Skin of body (tissue), 2 donors: ENCODE measurements around the gene MYLK2. TPM values are rescaled to one million over a fixed set of nuclear protein-coding genes. Genes with fewer than 3 reads are reported as not detected.
"Not testable (repeated sequence)": the region's sequence is repeated elsewhere in the genome, so short reads cannot be mapped to it uniquely, and the experiment has no call there.

Source experiments
- DNase-seq: peaks from one replicate; lab custom pipeline; 2025; lab: John Stamatoyannopoulos, UW
- total RNA-seq: library from RNA; depleted of rRNA; stranded (reverse); fragments of >200 nt; gene quantifications from one replicate; pipeline ENCODE4 v1.2.3, GENCODE V29; 2014

MYLK2 gene
- total RNA-seq, 1 donor from 2014 or later = 6.1 TPM

DNA sequence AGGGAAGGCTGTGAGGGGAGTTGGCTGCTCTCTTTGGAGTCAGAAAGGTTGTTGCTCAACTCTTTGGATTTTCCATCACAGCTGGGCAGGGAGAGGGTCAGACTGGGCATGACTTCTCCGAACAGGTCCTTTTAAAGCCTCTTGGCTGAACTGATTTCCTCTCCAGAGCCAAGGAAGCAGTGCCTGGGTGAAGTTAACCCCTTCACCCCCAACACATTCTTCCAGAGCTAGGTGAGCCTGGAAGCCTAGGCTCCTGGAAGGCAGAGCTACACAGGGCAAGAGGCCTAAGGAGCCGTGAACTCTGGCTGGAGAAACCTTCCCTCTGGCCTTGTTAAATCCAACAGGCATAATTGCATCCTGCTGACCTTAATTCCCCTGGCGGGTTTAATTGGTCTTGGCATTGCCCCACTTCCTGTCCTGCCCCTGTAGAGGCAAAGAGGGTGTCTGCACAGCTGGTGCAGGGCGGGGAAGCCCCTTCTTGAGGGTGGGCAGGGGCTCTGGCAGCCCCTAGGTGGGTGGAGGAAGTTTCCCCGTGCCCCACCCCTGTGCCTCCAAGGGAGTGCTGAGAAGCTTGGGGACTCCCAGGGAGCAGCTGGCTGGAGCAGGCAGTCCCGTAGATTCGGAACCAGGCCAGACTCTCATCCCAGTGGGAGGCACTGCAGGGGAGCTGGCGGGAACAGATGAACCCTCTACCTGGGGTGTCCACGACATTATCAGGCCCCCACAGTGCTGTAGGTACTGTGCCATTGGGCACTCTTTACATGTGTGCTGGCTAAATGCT, 3.6 kb upstream of the MYLK2 start:
- DNase-seq = no peak

DNA sequence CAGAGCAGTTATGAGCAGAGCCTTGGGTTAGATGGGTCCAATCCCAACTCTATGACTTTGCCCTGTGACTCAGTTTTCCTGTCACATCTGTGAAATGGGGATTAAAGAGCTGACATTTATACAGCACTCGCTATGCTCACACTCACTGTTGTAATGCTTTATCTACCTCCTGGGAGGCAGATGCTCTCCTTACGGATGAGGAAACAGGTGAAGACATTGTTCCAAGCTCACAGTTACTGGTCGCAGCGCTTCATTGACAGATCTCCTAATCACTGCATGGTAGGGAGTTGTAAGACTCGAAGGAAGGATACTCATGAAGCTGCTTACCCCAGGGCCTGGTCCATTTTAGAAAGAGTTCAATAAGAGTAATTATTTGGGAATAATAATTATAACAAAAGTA, 2.9 kb upstream of the MYLK2 start:
- no peak for DNase-seq

DNA sequence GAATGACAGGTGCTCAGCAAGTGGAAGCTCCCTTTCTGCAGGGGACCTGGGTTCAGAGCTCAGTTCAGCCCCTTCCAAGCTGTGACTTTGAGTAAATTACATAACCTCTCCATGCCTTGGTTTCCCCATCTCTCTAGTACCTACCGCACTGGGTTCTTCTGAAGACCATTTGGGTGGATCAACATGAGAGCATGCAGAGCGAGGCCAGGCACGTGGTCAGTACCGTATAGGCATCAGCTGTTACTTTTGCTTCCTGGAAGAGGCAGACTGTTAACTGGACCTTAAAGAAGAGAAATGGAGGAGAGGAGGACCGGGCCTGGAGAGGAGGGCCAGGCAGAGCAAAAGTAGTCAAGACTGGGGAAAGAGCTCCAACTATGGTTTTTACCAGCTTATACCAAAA, 1.7 kb upstream of the MYLK2 start:
- no peak for DNase-seq

DNA sequence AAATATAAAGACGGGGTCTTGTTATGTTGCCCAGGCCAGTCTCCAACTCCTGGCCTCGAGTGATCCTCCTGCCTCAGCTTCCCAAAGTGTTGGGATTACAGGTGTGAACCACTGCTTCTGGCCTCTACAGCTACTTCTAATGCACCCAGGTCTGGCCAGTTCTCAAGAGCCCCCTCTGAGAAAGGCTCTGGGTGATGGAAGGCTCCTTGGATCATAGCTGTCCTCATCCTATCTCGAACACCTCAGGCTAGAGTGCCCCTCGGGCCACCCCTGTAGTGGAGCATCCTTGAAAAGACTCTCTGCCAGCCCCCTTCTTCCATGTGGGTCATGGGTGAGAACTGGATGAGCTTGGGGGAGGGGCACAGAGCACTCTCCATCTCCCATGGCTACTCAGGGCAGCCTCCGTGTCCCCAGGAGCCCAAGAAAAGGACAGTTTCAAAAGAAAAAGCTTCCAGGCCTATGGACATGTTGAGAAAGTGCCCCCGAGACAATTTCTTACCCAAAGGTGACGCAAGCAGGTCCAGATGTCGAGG, 714 bp upstream of the MYLK2 start:
- DNase-seq = no peak

DNA sequence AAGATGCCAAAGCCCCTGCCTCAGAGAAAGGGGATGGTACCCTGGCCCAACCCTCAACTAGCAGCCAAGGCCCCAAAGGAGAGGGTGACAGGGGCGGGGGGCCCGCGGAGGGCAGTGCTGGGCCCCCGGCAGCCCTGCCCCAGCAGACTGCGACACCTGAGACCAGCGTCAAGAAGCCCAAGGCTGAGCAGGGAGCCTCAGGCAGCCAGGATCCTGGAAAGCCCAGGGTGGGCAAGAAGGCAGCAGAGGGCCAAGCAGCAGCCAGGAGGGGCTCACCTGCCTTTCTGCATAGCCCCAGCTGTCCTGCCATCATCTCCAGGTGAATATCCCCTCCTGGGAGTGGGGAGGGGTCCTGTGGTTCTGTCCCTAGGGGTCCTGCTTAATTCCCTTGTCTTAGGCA, 1.1 kb downstream of the MYLK2 start:
- no peak for DNase-seq

DNA sequence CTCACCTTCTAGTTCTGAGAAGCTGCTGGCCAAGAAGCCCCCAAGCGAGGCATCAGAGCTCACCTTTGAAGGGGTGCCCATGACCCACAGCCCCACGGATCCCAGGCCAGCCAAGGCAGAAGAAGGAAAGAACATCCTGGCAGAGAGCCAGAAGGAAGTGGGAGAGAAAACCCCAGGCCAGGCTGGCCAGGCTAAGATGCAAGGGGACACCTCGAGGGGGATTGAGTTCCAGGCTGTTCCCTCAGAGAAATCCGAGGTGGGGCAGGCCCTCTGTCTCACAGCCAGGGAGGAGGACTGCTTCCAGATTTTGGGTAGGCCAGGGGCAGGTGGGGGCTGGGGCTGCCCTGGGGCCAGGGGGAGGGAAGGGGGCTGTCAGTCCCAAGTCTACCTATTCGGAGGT, 2.3 kb downstream of the MYLK2 start:
- no peak for DNase-seq

DNA sequence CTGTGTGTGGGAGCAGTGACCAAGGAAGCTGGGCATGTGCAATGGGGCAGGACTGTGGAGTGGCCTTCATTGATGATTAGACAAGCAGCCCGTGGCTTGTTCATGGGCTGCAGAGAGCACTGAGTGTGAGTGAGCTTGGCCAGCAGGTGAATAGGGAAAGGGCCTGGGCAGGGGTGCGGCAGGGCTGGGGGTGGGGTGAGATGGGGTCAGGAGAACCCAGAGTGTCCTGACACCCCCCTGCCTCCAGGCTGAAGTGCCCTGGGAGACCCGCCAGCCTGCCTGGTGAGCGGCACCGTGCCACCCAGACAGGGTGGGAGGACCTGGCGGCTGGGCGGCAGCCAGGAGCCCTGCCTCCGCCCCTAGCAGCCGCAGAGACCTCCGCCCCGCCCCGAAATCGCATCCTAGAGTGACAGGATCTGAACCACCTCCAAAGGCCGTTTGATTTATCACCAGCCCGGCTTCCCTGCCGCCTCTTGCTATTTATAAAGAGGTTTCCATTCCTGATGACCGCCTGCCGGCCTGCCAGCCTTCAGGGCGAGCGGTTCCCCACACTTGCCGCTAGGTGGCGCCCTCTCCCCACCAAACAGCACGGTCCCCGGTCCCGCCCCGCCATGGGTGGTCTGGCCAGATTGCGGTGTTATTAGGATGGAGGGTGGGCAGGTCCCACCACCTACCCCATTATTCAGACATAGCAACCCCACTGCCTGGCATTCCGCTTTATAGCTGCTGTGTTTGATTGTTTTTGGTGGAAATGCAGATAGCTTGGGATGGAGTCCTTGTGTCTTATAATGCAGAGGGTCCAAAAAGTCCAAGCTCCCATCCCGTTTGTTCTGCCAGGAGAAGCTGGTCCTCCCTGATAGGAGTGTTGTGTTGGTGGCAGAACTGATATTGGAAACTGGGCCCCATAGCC, 3.5 kb downstream of the MYLK2 start:
- DNase-seq = peak; percentile 58

DNA sequence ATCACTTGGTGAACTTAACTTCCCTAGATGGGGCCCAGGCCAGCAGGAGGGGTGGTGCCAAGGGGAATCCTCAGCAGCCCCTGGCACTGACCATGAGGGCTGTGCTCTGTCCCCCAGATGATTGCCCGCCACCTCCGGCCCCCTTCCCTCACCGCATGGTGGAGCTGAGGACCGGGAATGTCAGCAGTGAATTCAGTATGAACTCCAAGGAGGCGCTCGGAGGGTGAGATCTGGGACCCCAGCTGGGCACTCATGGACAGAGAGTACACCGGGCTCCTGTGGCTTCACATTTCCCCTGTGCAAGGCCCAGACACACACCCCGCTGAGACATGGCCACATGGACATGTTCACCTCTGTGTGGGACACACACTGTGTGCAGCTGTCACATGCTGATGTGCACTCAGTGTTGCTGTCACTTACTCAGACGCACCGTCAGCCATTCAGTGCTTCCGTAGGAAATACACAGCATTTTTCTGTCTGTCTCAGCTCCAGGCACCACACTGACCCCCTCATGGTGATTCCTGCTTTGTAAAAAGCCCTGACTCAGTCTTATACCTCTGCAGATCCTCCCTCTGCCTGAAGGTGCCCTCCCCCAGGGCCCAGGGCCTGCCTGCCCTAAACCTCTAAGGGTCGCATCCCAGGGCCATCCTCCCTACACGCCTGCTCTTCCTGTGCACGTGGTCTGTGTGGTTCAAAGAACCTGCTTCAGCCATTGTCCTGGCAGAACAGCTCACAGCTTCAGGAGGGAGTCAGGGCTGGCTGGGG, 4.4 kb downstream of the MYLK2 start:
- no peak for DNase-seq

DNA sequence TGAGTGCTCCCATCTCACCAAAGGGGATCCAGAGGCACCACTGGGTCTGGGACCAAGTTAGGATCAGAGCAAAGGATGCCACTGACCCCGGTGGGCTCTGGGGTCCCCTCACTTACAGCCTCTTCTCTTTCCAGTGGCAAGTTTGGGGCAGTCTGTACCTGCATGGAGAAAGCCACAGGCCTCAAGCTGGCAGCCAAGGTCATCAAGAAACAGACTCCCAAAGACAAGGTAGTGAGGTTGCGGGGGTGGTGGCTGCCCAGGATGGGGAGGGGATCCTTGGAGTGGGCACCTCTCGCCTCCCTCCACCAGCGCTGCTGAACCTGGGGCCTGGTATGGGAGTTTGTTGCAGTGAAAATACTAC, 4.9 kb downstream of the MYLK2 start:
- DNase-seq = no peak

DNA sequence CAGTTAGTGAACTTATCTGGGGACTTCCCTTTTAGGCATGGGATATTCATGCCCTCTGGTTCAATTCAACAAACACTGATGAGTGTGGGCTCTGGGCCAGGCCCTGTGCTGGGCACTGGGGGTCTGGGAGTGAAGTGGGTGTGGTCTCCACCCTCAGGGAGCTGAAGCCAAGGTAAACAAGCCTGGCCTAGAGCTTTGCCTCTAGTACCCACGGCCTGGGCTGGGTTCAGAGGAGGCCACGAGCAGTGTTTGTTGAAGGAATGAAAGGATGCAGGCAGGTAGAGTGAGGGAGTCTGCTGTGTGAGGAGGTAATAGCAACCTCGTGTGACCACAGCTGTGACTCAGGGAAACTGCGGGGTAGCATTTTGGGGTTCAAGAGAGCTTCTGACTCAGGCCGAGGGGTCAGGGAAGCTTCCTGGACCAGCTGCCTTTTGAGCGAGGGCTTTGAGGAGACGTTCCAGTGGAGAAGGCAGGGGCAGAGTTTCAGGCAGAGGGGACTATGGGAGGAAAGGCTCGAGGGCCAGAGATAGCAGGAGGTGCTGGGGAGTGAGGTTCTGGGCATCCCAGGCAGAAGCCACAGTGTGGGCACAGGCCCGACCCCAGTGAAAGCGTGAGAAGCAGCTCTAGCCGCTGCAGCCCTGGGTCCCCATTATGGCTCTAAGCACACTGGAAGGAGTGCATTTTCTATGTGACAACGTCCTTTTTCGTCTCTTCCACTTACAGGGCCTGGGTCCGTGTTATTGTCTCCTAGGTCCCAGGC, 5.6 kb downstream of the MYLK2 start:
- no peak for DNase-seq

DNA sequence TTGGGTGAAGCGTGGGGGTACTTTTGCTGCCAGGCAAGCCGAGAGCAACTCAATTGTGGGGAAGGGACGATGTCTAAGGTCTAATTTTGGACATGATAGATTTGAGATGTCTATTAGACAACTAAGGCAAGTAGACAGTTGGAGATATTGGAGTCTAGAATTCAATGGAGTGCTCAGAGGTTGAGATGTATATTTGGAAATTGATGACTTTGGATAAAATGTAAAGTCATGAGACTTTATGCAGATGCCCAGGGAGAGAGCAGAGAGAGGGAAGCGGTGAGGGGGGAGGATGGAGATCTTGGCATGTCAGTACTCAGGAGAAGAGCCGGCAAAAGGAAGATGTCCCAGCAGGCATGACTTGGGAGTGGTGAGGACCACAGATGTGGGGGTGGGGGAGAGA, 6.9 kb downstream of the MYLK2 start:
- DNase-seq = no peak

DNA sequence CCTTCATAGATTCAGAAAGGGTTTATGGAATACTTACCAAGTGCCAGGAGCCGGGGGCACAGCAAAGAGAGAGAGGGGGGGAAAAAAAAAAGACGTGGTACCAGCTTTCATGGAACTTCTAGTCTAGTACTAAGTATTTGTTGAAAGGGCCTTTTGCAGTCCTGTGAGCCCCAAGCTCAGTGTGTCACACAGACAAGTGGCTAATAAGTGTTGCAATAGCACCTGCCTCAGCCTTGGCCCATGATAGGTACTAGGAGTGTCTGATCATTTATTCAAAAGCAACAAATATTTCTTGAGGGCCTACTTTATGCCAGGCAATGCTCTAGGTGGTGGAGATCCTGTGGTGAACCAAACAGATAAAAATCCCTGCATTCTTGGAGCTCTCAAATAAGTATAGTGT, 7.9 kb downstream of the MYLK2 start:
- no peak for DNase-seq

DNA sequence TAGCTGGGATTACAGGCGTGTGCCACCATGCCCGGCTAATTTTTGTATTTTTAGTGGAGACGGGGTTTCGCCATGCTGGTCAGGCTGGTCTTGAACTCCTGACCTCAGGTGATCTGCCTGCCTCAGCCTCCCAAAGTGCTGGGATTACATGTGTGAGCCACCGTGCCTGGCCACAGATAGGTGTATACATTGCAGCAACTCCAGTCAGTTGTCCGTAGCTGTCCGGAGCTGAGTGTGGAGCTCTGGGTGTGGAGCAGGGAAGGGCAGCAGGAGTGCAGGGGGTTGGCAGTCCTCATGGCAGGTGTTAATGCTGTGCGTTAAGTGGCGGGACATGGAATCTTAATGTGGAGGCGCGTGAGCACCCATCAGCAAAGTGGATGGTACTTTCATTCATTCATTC, 8.9 kb downstream of the MYLK2 start:
- DNase-seq = not testable (repeated sequence)

DNA sequence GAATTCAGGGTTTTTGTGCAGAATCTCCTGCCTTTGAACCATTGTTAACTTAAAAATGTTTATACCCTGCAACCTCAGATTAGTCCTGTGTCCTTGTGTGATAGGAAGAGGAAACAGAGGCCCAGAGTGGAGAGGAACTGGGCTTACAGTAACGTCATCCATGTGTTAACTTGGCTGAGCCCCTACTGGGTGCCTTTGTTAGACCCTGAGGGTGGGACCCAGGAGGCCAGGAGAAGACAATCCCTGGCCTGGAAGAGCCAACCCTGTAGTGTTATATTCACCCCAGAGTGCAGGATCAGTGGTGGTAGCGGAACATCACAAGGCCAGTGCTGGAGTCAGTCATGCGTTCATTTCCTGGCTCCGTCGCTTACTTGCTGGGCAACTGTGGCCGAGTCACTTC, 10.6 kb downstream of the MYLK2 start:
- DNase-seq = no peak

DNA sequence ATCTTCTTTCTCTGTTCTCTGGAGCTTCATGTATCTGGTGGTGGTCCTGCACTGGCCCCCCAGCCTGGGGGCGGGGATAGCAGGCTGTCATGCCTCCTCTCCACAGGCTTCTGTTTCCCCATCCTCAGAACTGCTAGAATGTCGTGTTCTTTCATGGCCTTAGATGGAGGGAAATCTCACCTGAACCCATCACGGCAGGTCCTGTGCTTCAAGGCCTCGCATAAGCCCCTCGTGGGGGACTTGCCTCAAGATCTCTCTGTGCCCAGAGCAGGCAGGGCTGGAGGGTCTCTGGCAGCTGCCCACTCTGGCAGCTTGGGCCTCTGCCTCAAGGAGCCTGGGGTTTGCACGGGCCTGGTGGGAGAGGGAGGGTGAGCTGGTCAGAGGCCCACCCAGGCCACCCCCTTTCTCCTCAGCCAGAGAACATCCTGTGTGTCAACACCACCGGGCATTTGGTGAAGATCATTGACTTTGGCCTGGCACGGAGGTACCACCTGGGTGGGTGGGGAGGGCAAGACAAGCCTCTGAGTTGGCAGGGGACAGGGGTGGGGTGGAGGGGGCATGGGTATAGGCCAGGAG, 11.3 kb downstream of the MYLK2 start:
- DNase-seq = no peak

DNA sequence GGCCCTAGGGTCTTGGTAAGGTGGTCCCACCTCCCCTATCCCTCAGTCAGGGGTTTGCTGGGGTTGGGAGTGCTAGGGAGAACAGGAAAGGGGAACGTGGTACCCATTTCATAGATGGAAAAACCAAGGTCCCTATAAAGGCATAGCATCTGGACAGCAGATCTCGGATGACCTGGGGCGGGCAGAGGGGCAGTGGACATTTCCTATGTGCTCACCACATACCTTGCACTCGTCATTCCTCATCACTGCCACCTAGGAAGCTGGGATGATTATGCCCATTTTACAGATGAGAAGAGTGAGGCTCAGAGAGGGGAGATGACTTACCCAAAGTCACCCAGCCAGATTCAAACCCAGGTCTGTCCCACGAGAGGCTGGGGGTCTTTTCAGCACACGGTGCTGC, 12.1 kb downstream of the MYLK2 start:
- no peak for DNase-seq

DNA sequence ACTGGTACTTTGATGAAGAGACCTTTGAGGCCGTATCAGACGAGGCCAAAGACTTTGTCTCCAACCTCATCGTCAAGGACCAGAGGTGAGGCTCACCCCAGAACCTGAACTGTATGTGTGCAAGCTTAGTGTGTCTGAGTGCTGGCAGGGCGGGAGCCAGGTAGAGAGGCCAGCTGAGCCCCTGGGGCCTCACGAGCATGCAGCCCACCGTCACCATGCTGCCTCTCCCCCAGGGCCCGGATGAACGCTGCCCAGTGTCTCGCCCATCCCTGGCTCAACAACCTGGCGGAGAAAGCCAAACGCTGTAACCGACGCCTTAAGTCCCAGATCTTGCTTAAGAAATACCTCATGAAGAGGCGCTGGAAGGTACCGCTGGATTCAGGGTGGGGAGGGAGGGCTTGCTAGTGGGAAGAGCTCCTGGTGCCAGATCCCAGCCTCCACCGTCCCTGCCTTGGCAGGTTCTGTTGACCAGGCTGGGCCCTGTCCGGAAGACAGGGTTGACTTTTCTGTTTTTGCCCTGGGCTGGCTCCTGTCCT, 12.7 kb downstream of the MYLK2 start:
- no peak for DNase-seq

DNA sequence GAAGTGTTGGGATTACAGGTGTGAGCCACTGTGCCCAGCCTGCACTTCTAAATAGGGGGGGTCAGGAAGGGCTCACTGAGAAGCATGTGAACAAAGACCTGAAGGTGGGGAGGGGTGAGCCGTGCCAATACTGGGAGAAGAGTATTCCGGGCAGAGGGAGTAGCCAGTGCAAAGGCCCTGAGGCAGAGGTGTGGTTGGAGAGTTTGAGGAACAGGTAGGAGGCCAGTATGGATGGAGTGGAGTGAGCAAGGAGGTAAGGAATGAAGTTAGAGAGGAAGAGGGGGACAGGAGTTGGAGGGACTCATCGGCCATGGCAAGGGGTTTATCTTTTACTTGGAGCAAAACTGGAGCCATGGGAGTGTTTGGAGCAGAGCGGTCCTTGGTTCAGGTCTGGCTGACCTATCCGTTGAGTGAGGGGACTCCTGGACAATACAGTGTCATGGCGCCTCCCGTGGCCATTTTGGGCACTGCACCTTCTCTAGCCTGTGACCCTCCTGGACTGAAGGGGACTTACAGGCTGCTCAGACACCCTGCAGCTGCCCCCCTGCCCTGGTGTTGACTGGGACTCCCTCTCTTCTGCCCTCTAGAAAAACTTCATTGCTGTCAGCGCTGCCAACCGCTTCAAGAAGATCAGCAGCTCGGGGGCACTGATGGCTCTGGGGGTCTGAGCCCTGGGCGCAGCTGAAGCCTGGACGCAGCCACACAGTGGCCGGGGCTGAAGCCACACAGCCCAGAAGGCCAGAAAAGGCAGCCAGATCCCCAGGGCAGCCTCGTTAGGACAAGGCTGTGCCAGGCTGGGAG, 14.2 kb downstream of the MYLK2 start:
- DNase-seq = no peak

DNA sequence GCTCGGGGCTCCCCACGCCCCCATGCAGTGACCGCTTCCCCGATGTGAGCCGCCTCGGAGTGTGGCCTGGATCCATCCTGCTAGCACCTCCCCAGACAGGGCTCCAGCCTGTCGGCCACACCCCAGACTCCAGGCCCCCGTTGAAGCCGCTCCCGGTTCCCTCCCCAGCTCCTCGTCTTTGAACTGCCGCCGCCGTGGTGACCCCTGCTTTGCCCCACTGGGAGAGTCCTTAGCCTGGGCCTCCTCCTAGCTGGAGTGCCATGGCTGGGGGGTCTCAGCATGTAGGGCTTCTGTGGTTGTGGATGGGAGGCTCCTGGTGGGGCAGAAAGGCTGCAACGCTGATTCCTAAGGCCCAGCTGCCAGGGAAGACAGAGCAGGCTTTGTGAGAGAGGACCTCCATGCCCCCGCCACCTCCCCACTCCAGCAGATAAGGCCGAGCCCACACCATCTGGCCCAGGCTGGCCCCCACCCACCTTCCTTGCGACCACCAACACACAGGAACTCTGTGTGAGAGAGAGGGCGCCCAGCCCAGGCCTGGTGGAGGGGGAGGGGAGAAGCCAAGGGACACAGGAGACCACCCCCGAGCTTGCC, 14.9 kb downstream of the MYLK2 start:
- DNase-seq = no peak
